DND-41 (cell line): ENCODE results near the gene BPIFA2.

Experiments used
- CTCF ChIP-seq: IDR thresholded peaks from 2 replicates; pipeline ENCODE4 v1.5.1; 2012; ENCODE audit warnings: borderline replicate concordance, low read length, moderate library complexity, mild to moderate bottlenecking; ENCODE audit not compliant: poor library complexity, severe bottlenecking; ENCODE audit errors: extremely low read depth
- EZH2 ChIP-seq: IDR thresholded peaks from 3 replicates; pipeline ENCODE4 v1.6.1; 2012; ENCODE audit warnings: borderline replicate concordance, low read depth, mild to moderate bottlenecking, moderate library complexity, low read length, inconsistent platforms; ENCODE audit not compliant: severe bottlenecking

- TF ChIP-seq CTCF (no peak), EZH2 (no peak)
Observed at GRCh38 chr20:33183312-33183711, 15.4 kb downstream of the BPIFA2 start.
